ENCODE measurements around the gene DGCR8. TPM values are rescaled to one million over a fixed set of nuclear protein-coding genes. Genes with fewer than 3 reads are reported as not detected.

DGCR8 gene
- total and polyA plus RNA-seq, 11 donors: 8.8 to 22.1 (median 13.0) TPM

- ATAC-seq: peak in 2 of 4 donors; percentile 27 to 60
- no peaks in the 10 kb centered on the region for H3K27me3 ChIP-seq
- no peak overlapping the region for H3K4me3 ChIP-seq
- H3K4me1 ChIP-seq: peaks cover 0 to 13% (median 0%) of the 10 kb centered on the region in 12 donors
- DNase-seq: peak in 2 of 5 donors; percentile 54 to 58
- no peak for TF ChIP-seq POLR2A (IDR thresholded peaks at IDR 0.05)
- TF ChIP-seq, protein P1, sequence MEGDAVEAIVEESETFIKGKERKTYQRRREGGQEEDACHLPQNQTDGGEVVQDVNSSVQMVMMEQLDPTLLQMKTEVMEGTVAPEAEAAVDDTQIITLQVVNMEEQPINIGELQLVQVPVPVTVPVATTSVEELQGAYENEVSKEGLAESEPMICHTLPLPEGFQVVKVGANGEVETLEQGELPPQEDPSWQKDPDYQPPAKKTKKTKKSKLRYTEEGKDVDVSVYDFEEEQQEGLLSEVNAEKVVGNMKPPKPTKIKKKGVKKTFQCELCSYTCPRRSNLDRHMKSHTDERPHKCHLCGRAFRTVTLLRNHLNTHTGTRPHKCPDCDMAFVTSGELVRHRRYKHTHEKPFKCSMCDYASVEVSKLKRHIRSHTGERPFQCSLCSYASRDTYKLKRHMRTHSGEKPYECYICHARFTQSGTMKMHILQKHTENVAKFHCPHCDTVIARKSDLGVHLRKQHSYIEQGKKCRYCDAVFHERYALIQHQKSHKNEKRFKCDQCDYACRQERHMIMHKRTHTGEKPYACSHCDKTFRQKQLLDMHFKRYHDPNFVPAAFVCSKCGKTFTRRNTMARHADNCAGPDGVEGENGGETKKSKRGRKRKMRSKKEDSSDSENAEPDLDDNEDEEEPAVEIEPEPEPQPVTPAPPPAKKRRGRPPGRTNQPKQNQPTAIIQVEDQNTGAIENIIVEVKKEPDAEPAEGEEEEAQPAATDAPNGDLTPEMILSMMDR (IDR thresholded peaks at IDR 0.05): no peak
- H3K36me3 ChIP-seq: peaks cover 0 to 89% (median 80%) of the 10 kb centered on the region in 9 donors
- peak overlapping the region in 2 of 12 donors; percentile 19 to 43 for H3K27ac ChIP-seq
- intact Hi-C loops (cut with DNase I): no loop called here
- 44 to 74% (median 56%) methylated on average over 6 to 11 of the region's 11 CpGs for WGBS, 4 donors
- H3K9me3 ChIP-seq: no peaks in the 10 kb centered on the region
Observed at GRCh38 chr22:20061481-20061861, 18.6 kb upstream of the DGCR8 start.

- H3K36me3 ChIP-seq: peaks cover 0 to 81% (median 75%) of the 10 kb centered on the region in 9 donors
- H3K27ac ChIP-seq: peak overlapping the region in 1 of 12 donors; percentile 43
Observed at GRCh38 chr22:20062043-20062765, 17.8 kb upstream of the DGCR8 start.

DNA sequence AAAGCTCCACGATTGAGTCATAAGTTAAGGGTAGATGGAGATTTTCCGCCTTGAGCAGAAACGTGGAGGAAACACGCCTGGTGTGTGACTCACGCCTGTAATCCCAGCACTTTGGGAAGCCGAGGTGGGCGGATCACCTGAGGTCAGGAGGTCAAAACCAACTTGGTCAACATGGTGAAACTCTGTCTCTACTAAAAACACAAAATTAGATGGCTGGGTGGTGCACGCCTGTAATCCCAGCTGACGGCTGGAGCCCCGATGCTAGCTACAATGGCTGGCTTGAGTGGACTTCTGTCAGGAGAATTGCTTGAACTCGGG lies 17.3 kb upstream of the DGCR8 start:
- no peak overlapping the region for H3K27ac ChIP-seq
- peaks cover 0 to 76% (median 69%) of the 10 kb centered on the region in 9 donors for H3K36me3 ChIP-seq
- intact Hi-C loops (cut with DNase I): loop anchor here in 1 of 10 donors (2.0 kb wide), 1 partner anchor 16 kb away; no protein-coding TSS in a partner anchor
- no peak overlapping the region for H3K4me3 ChIP-seq
- ATAC-seq (no peak), DNase-seq (no peak)
- H3K4me1 ChIP-seq: peaks cover 0 to 13% (median 0%) of the 10 kb centered on the region in 12 donors
- no peaks in the 10 kb centered on the region for H3K27me3 ChIP-seq
- no peaks in the 10 kb centered on the region for H3K9me3 ChIP-seq
- WGBS, 4 donors: 89 to 92% (median 91%) methylated on average over 10 to 11 of the region's 11 CpGs
- no peak for TF ChIP-seq POLR2A (IDR thresholded peaks at IDR 0.05)
- TF ChIP-seq, protein P1 (IDR thresholded peaks at IDR 0.05): no peak

More at GRCh38 chr22:20062043-20062765, 17.8 kb upstream of the DGCR8 start:
- Histone ChIP-seq H3K27me3 (no peaks in the 10 kb centered on the region), H3K4me3 (no peak overlapping the region), H3K4me1 (peaks cover 0 to 13% (median 0%) of the 10 kb centered on the region in 12 donors), H3K9me3 (no peaks in the 10 kb centered on the region)
- TF ChIP-seq, protein P1 (IDR thresholded peaks at IDR 0.05): no peak
- TF ChIP-seq POLR2A (IDR thresholded peaks at IDR 0.05): no peak
- DNase-seq (no peak), ATAC-seq (no peak)
- 86 to 94% (median 92%) methylated on average over 14 to 18 of the region's 18 CpGs for WGBS, 4 donors
- intact Hi-C loops (cut with DNase I): loop anchor here in 1 of 10 donors (2.0 kb wide), 1 partner anchor 17 kb away; no protein-coding TSS in a partner anchor

- intact Hi-C loops (cut with DNase I): loop anchor here in 1 of 10 donors (2.0 kb wide), 1 partner anchor 15 kb away; no protein-coding TSS in a partner anchor
- no peak for TF ChIP-seq POLR2A (IDR thresholded peaks at IDR 0.05)
- TF ChIP-seq, protein P1 (IDR thresholded peaks at IDR 0.05): no peak
- 88 to 90% (median 89%) methylated on average over 27 of the region's 27 CpGs for WGBS, 4 donors
- Histone ChIP-seq H3K27ac (no peak overlapping the region), H3K36me3 (peaks cover 0 to 68% (median 62%) of the 10 kb centered on the region in 9 donors), H3K9me3 (no peaks in the 10 kb centered on the region), H3K4me3 (no peak overlapping the region), H3K27me3 (no peaks in the 10 kb centered on the region), H3K4me1 (peaks cover 0 to 13% (median 0%) of the 10 kb centered on the region in 12 donors)
- DNase-seq (no peak), ATAC-seq (peak in 2 of 4 donors; percentile 3 to 9)
Observed at GRCh38 chr22:20063271-20064139, 16.5 kb upstream of the DGCR8 start.
